Chondrocyte (in vitro differentiated cells): Measurements from ENCODE around the gene TMEFF1. TPM values are rescaled to one million over a fixed set of nuclear protein-coding genes. Genes with fewer than 3 reads are reported as not detected.

ENCODE experiments used
- DNase-seq: peaks from one replicate; pipeline ENCODE4 v3.0.0; 2021; ENCODE audit warnings: mixed read lengths, low spot score
- H3K27ac Mint-ChIP-seq: one replicate; pipeline ENCODE4 v1.8.0; 2021; ENCODE audit warnings: mild to moderate bottlenecking, moderate library complexity, mixed read lengths; ENCODE audit not compliant: unreplicated experiment
- H3K27me3 Mint-ChIP-seq: 2 replicates; pipeline ENCODE4 v1.8.0; 2021; ENCODE audit warnings: low read depth, mixed read lengths
- H3K36me3 Mint-ChIP-seq: 2 replicates; pipeline ENCODE4 v1.8.0; 2021; ENCODE audit warnings: low read depth, mixed read lengths
- H3K4me1 Mint-ChIP-seq: 2 replicates; pipeline ENCODE4 v1.8.0; 2021; ENCODE audit warnings: low read depth, mild to moderate bottlenecking, mixed read lengths
- H3K4me3 Mint-ChIP-seq: one replicate; pipeline ENCODE4 v1.8.0; 2021; ENCODE audit warnings: mild to moderate bottlenecking, moderate library complexity, mixed read lengths; ENCODE audit not compliant: unreplicated experiment
- H3K9me3 Mint-ChIP-seq: 2 replicates; pipeline ENCODE4 v1.8.0; 2021; ENCODE audit warnings: low read depth, mixed read lengths
- total RNA-seq: library from RNA; stranded (reverse); gene quantifications from 3 replicates; pipeline ENCODE4 v1.2.1, GENCODE V29; 2021
- TF ChIP-seq, protein P1 (sequence below): fragments of 200-600 bp; sonication (generic); IDR thresholded peaks from 2 replicates; pipeline ENCODE4 v1.5.0; 2021; ENCODE audit warnings: antibody characterized with exemption, mild to moderate bottlenecking, moderate library complexity

TMEFF1 gene
- total RNA-seq, 1 donor from 2014 or later = 3.0 TPM

DNA sequence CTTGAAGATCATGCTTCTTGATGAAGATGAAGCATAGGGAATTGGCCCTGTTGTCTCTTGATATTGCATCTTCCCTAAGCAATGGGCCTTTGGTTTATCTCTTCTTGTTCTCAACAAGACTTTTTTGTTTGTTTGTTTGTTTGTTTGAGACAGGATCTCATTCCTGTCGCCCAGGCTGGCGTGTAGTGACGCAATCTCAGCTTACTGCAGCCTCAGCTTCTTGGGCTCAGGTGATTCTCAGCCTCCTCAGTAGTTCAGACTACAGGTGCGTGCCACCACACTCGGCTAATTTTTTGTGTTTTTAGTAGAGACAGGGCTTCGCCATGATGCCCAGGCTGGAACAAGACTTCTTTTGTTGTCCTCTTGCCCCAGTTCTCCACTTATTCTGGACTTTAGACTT is 5.2 kb downstream of the TMEFF1 start:
- Mint-ChIP-seq H3K4me1 (peaks cover 6% of the 10 kb centered on the region), H3K27ac (no peak overlapping the region), H3K27me3 (no peaks in the 10 kb centered on the region), H3K9me3 (peaks cover 4% of the 10 kb centered on the region), H3K4me3 (no peak overlapping the region), H3K36me3 (peaks cover 2% of the 10 kb centered on the region)
- DNase-seq = no peak
- TF ChIP-seq, protein P1, sequence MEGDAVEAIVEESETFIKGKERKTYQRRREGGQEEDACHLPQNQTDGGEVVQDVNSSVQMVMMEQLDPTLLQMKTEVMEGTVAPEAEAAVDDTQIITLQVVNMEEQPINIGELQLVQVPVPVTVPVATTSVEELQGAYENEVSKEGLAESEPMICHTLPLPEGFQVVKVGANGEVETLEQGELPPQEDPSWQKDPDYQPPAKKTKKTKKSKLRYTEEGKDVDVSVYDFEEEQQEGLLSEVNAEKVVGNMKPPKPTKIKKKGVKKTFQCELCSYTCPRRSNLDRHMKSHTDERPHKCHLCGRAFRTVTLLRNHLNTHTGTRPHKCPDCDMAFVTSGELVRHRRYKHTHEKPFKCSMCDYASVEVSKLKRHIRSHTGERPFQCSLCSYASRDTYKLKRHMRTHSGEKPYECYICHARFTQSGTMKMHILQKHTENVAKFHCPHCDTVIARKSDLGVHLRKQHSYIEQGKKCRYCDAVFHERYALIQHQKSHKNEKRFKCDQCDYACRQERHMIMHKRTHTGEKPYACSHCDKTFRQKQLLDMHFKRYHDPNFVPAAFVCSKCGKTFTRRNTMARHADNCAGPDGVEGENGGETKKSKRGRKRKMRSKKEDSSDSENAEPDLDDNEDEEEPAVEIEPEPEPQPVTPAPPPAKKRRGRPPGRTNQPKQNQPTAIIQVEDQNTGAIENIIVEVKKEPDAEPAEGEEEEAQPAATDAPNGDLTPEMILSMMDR = no peak

GRCh38 chr9:100479820-100480219 is 6.9 kb downstream of the TMEFF1 start:
- Mint-ChIP-seq H3K27ac (no peak overlapping the region), H3K27me3 (no peaks in the 10 kb centered on the region), H3K4me1 (no peaks in the 10 kb centered on the region), H3K4me3 (no peak overlapping the region), H3K9me3 (peaks cover 4% of the 10 kb centered on the region), H3K36me3 (no peaks in the 10 kb centered on the region)
- DNase-seq = no peak
- TF ChIP-seq, protein P1 = no peak

DNA sequence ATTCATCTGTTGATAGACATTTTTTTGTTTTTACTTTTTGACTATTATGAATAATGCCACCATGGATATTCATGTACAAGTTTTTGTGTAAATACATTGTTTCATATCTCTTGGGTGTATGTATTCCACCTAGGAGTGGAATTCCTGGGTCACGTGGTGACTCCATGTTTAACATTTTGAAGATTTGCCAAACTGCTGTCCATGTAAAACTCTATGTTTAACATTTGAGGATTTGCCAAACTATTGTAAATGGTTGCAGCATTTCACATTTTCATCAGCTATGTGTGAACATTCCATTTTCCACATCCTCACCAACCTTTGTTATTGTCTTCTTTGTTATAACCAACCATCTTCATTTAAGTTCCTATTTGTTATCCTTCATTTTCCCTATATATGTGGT is 12.2 kb downstream of the TMEFF1 start:
- peaks cover 6% of the 10 kb centered on the region for H3K4me1 Mint-ChIP-seq
- no peaks in the 10 kb centered on the region for H3K36me3 Mint-ChIP-seq
- no peak overlapping the region for H3K27ac Mint-ChIP-seq
- TF ChIP-seq, protein P1 = no peak
- H3K9me3 Mint-ChIP-seq = no peaks in the 10 kb centered on the region
- no peaks in the 10 kb centered on the region for H3K27me3 Mint-ChIP-seq
- H3K4me3 Mint-ChIP-seq = no peak overlapping the region
- no peak for DNase-seq

DNA sequence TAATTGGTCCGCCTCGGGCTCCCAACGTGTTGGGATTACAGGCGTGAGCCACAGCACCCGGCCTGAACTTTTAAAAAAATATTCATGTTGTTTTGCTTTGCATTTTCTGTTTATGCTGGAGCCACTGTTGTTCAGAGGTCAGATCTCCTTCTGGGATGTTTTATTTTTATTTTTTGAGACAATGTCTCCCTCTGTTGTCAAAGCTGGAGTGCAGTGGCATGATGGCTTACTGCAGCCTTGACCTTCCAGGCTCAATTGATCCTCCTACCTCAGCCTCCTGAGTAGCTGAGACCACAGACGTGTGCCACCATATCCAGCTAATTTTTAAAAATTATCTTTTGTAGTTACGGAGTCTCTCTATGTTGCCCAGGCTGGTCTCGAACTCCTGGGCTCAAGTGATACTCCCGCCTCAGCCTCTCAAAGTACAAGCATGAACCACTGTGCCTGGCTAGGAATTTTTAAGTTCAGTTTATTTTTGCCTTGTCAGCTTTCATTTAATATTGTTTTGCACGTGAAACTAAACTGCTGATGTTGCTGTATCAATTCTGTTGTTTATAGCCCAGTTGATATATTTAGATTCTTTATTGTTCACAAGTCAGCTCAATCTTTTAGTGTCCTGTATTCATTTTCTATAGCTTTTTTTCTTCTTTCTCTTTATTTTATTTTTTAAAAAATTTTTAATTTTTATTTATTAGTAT is 13.7 kb downstream of the TMEFF1 start:
- Mint-ChIP-seq H3K4me3 (no peak overlapping the region), H3K9me3 (no peaks in the 10 kb centered on the region), H3K27ac (no peak overlapping the region), H3K36me3 (no peaks in the 10 kb centered on the region), H3K27me3 (no peaks in the 10 kb centered on the region), H3K4me1 (peaks cover 6% of the 10 kb centered on the region)
- TF ChIP-seq, protein P1 = peak; percentile 17
- DNase-seq = no peak

- Mint-ChIP-seq H3K27me3 (no peaks in the 10 kb centered on the region), H3K36me3 (no peaks in the 10 kb centered on the region), H3K27ac (no peak overlapping the region), H3K9me3 (no peaks in the 10 kb centered on the region), H3K4me3 (no peak overlapping the region), H3K4me1 (peaks cover 6% of the 10 kb centered on the region)
- TF ChIP-seq, protein P1 = no peak
- DNase-seq = no peak
Measured at GRCh38 chr9:100488177-100488576, 15.2 kb downstream of the TMEFF1 start.
